HG03565 (cell line): ENCODE measurements around the gene ICAM5.
"Not testable (repeated sequence)": the region's sequence is repeated elsewhere in the genome, so short reads cannot be mapped to it uniquely, and the experiment has no call there.

Source experiments
- ATAC-seq: cut with Tn5 transposase; IDR thresholded peaks from one replicate; pipeline ENCODE4 v1.9.1; 2021; ENCODE audit warnings: mild to moderate bottlenecking, moderate library complexity; ENCODE audit not compliant: unreplicated experiment

The ICAM5 gene

DNA sequence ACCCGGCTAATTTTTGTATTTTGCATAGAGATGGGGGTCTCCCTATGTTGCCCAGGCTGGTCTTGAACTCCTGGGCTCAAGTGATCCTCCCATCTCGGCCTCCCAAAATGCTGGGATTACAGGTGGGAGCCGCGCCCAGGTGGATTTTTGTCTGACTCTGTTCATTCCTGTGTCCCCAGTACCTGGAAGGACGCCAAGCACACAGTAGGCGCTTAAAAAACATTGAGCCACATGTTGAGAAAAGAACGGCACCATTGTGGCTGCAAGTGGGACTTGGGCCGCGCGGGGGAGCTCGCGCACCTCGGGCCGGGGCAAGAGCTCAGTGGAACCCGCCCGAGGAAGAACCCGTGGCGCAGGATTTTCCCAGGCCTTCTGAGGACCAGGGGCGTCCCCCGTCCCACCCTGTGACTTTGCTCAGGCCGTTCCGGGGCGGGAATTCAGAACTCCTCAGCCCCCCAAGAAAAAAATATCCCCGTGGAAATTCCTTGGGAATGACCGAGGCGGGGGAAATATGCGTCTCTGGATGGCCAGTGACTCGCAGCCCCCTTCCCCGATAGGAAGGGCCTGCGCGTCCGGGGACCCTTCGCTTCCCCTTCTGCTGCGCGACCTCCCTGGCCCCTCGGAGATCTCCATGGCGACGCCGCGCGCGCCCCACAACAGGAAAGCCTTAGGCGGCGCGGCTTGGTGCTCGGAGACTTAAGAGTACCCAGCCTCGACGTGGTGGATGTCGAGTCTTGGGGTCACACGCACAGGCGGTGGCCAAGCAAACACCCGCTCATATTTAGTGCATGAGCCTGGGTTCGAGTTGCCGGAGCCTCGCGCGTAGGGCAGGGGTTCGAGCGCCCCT, 20.2 kb upstream of the ICAM5 start:
- ATAC-seq, result no peak

DNA sequence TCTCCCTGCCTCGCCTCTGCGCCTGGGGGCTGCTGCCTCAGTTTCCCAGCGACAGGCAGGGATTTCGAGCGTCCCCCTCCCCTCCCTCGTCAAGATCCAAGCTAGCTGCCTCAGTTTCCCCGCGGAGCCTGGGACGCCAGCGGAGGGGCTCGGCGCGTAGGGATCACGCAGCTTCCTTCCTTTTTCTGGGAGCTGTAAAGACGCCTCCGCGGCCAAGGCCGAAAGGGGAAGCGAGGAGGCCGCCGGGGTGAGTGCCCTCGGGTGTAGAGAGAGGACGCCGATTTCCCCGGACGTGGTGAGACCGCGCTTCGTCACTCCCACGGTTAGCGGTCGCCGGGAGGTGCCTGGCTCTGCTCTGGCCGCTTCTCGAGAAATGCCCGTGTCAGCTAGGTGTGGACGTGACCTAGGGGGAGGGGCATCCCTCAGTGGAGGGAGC, 19.6 kb upstream of the ICAM5 start:
- ATAC-seq, result peak; percentile 36

DNA sequence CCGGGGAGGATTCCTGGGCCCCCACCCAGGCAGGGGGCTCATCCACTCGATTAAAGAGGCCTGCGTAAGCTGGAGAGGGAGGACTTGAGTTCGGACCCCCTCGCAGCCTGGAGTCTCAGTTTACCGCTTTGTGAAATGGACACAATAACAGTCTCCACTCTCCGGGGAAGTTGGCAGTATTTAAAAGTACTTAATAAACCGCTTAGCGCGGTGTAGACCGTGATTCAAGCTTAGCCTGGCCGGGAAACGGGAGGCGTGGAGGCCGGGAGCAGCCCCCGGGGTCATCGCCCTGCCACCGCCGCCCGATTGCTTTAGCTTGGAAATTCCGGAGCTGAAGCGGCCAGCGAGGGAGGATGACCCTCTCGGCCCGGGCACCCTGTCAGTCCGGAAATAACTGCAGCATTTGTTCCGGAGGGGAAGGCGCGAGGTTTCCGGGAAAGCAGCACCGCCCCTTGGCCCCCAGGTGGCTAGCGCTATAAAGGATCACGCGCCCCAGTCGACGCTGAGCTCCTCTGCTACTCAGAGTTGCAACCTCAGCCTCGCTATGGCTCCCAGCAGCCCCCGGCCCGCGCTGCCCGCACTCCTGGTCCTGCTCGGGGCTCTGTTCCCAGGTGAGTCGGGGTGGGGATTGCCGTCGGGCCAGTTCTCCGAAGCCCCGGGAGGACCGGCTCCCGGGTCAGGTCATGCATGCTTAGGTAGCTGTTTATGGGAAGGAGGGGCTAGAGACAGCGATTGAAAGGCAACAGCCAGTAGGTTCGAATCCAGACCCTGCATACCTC, 18.9 kb upstream of the ICAM5 start, which contains the start of gene ICAM1:
Gene ICAM1 (plus strand): TSS at position 505 of the 779 bp plus-strand sequence. CDS start 40 bp downstream, at position 545.
- ATAC-seq, result peak; percentile 25

- ATAC-seq, result no peak
These were observed 18.1 kb upstream of the ICAM5 start for GRCh38 chr19:10271543-10272086.

DNA sequence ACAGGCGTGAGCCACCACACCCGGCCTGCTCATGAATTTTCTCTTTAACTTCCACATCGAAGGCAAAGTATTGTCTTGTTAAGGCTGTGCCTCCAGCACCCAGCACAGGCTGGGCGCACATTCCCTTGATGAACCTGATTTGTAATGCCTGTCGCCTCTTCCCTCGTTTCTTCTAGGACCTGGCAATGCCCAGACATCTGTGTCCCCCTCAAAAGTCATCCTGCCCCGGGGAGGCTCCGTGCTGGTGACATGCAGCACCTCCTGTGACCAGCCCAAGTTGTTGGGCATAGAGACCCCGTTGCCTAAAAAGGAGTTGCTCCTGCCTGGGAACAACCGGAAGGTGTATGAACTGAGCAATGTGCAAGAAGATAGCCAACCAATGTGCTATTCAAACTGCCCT, 15.2 kb upstream of the ICAM5 start:
- no peak for ATAC-seq

- no peak for ATAC-seq
These were observed 11.8 kb upstream of the ICAM5 start for GRCh38 chr19:10277795-10278589.

- no peak for ATAC-seq
These were observed 10.8 kb upstream of the ICAM5 start for GRCh38 chr19:10278935-10279334.

DNA sequence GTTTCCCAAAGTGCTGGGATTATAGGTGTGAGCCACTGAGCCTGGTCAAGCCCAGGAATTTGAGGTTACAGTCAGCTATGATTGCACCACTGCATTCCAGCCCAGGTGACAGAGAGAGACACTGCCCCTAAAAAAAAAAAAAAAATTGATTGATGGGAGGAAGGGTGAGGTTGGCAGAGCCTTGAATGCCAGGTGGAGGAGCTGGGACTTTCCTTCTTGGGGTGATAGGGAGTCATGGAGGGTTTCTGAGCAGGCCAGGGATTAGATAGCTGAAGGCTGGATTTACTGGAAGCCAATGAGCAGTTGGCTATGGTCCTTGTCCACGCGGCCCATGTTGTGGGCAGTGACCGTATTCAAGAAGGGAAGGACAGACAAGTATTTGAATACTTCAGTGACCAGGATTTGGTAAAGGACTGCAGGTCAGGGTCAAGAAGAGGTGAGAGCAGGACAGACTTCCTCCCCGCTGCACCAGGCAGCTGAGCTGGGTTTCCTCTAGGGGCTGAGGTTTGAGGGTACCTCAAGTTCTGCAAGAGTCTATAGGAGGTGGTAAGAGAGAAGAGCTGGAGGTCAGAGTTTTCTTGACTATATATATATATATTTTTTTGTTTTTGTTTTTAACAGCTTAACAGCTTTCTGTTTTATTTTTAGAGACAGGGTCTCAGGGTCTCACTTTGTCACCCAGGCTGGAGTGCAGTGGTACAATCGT, 9.9 kb upstream of the ICAM5 start:
- no peak for ATAC-seq

- not testable (repeated sequence) for ATAC-seq
These were observed 7.7 kb upstream of the ICAM5 start for GRCh38 chr19:10282043-10282442.

DNA sequence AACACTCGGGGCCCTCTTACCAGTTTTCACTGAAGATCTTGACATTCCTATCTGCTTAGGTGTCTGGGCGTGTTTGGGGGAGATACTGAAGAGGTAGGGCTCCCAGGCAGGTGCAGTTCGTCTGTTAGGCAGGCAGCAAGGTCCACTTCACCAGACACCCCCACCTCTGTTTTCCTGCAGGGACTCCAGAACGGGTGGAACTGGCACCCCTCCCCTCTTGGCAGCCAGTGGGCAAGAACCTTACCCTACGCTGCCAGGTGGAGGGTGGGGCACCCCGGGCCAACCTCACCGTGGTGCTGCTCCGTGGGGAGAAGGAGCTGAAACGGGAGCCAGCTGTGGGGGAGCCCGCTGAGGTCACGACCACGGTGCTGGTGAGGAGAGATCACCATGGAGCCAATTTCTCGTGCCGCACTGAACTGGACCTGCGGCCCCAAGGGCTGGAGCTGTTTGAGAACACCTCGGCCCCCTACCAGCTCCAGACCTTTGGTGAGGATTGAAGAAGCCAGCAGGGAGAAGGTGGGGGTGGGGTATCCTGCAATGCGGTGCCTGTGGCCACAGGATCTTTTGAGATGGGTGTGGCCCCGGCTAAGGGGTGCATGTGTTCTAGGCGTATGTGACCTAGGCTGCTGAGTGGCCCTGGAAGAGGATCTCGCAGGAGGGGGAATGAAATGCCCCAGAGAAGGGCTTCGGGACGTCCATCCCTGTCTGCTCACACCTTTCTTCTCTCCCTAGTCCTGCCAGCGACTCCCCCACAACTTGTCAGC, 6.3 kb upstream of the ICAM5 start:
- no peak for ATAC-seq

GRCh38 chr19:10284065-10284959, 5.4 kb upstream of the ICAM5 start:
- ATAC-seq, result no peak

GRCh38 chr19:10284960-10285278, 4.8 kb upstream of the ICAM5 start:
- ATAC-seq, result no peak

GRCh38 chr19:10285393-10285792, 4.4 kb upstream of the ICAM5 start:
- no peak for ATAC-seq

GRCh38 chr19:10286803-10287737, 2.7 kb upstream of the ICAM5 start, which contains the start of gene ICAM4:
ICAM4 (plus strand) TSS chr19:10286955; CDS start chr19:10287013, 58 bp downstream.
- ATAC-seq, result no peak

GRCh38 chr19:10288662-10289166, 1.0 kb upstream of the ICAM5 start:
- ATAC-seq, result no peak

DNA sequence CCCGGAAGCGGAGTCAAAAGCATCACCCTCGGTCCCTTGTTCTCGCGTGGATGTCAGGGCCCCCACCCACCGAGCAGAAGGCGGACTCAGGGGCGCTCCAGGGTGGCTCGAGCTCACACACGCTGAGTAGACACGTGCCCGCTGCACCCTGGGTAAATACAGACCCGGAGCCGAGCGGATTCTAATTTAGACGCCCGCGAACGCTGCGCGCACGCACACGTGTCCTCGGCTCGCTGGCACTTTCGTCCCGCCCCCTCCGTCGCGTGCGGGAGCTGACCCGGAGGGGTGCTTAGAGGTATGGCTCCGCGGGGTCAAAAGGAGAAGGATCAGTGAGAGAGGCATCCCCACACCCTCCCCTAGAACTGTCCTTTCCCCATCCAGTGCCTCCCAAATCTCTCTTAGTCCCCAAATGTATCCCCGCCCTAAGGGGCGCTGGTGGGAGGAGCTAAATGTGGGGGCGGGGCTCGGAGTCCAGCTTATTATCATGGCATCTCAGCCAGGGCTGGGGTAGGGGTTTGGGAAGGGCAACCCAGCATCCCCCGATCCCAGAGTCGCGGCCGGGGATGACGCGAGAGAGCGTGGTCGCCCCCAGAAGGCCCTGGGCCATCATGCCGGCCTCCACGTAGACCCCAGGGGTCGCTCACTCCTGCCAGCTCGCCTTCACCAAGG, 451 bp upstream of the ICAM5 start:
- no peak for ATAC-seq
